ENCODE measurements around the gene YLPM1.
"Not testable (repeated sequence)": the region's sequence is repeated elsewhere in the genome, so short reads cannot be mapped to it uniquely, and the experiment has no call there.

Gene YLPM1

GRCh38 chr14:74737753-74738325 lies 25.3 kb upstream of the YLPM1 start:
- TF ChIP-seq CTCF (IDR thresholded peaks at IDR 0.05; ENCODE audit: low read depth, low read length), result no peak
- no peak for DNase-seq (ENCODE audit: extremely low read depth, low read depth)

- no peak for DNase-seq (ENCODE audit: extremely low read depth, low read depth)
- TF ChIP-seq CTCF (IDR thresholded peaks at IDR 0.05; ENCODE audit: low read depth, low read length), result no peak
Observed at GRCh38 chr14:74739293-74740030, 23.7 kb upstream of the YLPM1 start.

- no peak for TF ChIP-seq CTCF (IDR thresholded peaks at IDR 0.05; ENCODE audit: low read depth, low read length)
- no peak for DNase-seq (ENCODE audit: extremely low read depth, low read depth)
Observed at GRCh38 chr14:74747237-74747636, 15.9 kb upstream of the YLPM1 start.

GRCh38 chr14:74754157-74754556 lies 9.0 kb upstream of the YLPM1 start:
- DNase-seq (ENCODE audit: extremely low read depth, low read depth), result no peak
- no peak for TF ChIP-seq CTCF (IDR thresholded peaks at IDR 0.05; ENCODE audit: low read depth, low read length)

GRCh38 chr14:74754899-74755298 lies 8.2 kb upstream of the YLPM1 start:
- no peak for TF ChIP-seq CTCF (IDR thresholded peaks at IDR 0.05; ENCODE audit: low read depth, low read length)
- DNase-seq (ENCODE audit: extremely low read depth, low read depth), result no peak

- no peak for TF ChIP-seq CTCF (IDR thresholded peaks at IDR 0.05; ENCODE audit: low read depth, low read length)
- no peak for DNase-seq (ENCODE audit: extremely low read depth, low read depth)
Observed at GRCh38 chr14:74756326-74756725, 6.8 kb upstream of the YLPM1 start.

- DNase-seq (ENCODE audit: extremely low read depth, low read depth), result not testable (repeated sequence)
Observed at GRCh38 chr14:74758505-74758904, 4.6 kb upstream of the YLPM1 start.
